WTC11 (cell line): Measurements from ENCODE around the gene OGDH. TPM values are rescaled to one million over a fixed set of nuclear protein-coding genes. Genes with fewer than 3 reads are reported as not detected.
"Not testable (repeated sequence)": the region's sequence is repeated elsewhere in the genome, so short reads cannot be mapped to it uniquely, and the experiment has no call there.

Source experiments
- ATAC-seq: fragments of 200-7000 bp; cut with Tn5 transposase; 2 replicates; pipeline ENCODE4 v1.10.0; 2021; ENCODE audit warnings: mild to moderate bottlenecking, moderate library complexity
- CTCF ChIA-PET: fragments of 300-600 bp; sonication (Branson Sonifier 250); formaldehyde crosslinking; loops from one replicate; lab custom pipeline; 2021; ENCODE audit warnings: antibody characterized with exemption; lab: Charles Lee
- POLR2A ChIA-PET: fragments of 350-600 bp; sonication (Branson Sonifier 250); formaldehyde crosslinking; loops from one replicate; lab custom pipeline; 2021; ENCODE audit warnings: antibody characterized with exemption; lab: Charles Lee
- DNase-seq: peaks from one replicate; pipeline ENCODE4 v3.0.0; 2021; ENCODE audit warnings: low spot score
- H3K27ac Mint-ChIP-seq: 2 replicates; pipeline ENCODE4 v1.8.0; 2021; ENCODE audit warnings: mixed read lengths
- H3K27me3 Mint-ChIP-seq: 2 replicates; pipeline ENCODE4 v1.8.0; 2021; ENCODE audit warnings: low read depth, mild to moderate bottlenecking, moderate library complexity, mixed read lengths
- H3K36me3 Mint-ChIP-seq: 2 replicates; pipeline ENCODE4 v1.8.0; 2021; ENCODE audit warnings: mixed read lengths
- H3K4me1 Mint-ChIP-seq: 2 replicates; pipeline ENCODE4 v1.8.0; 2022; ENCODE audit warnings: mixed read lengths
- H3K4me3 Mint-ChIP-seq: 2 replicates; pipeline ENCODE4 v1.8.0; 2021; ENCODE audit warnings: mild to moderate bottlenecking, moderate library complexity, mixed read lengths
- H3K9me3 Mint-ChIP-seq: 2 replicates; pipeline ENCODE4 v1.8.0; 2021; ENCODE audit warnings: mixed read lengths
- CDX4 ChIP-seq: fragments of 250-450 bp; sonication (Bioruptor Pico); IDR thresholded peaks from 2 replicates; pipeline ENCODE4 v1.9.0; 2021; ENCODE audit warnings: moderate library complexity, mild to moderate bottlenecking, inconsistent platforms, borderline replicate concordance
- ELF4 ChIP-seq: sonication (generic); formaldehyde crosslinking; IDR thresholded peaks from 2 replicates; pipeline ENCODE4 v1.8.1; 2022; ENCODE audit warnings: low read depth, mild to moderate bottlenecking, moderate library complexity, missing genetic modification reagents
- ESRRA ChIP-seq: sonication (generic); formaldehyde crosslinking; IDR thresholded peaks from 2 replicates; pipeline ENCODE4 v1.8.1; 2022; ENCODE audit warnings: mild to moderate bottlenecking, missing genetic modification reagents, borderline replicate concordance
- ETV6 ChIP-seq: sonication (generic); formaldehyde crosslinking; IDR thresholded peaks from 2 replicates; pipeline ENCODE4 v1.8.1; 2022; ENCODE audit warnings: mild to moderate bottlenecking, missing genetic modification reagents
- GABPB1 ChIP-seq: sonication (generic); formaldehyde crosslinking; IDR thresholded peaks from 2 replicates; pipeline ENCODE4 v1.8.1; 2023; ENCODE audit warnings: mild to moderate bottlenecking, missing genetic modification reagents
- IRF1 ChIP-seq: sonication (generic); formaldehyde crosslinking; IDR thresholded peaks from 2 replicates; pipeline ENCODE4 v1.8.0; 2023; ENCODE audit warnings: missing genetic modification reagents
- JUN ChIP-seq: sonication (generic); formaldehyde crosslinking; IDR thresholded peaks from 2 replicates; pipeline ENCODE4 v1.8.0; 2023; ENCODE audit warnings: mild to moderate bottlenecking, missing genetic modification reagents
- MYBL2 ChIP-seq: sonication (generic); formaldehyde crosslinking; IDR thresholded peaks from 2 replicates; pipeline ENCODE4 v1.8.1; 2023; ENCODE audit warnings: mild to moderate bottlenecking, moderate library complexity, missing genetic modification reagents
- NFYB ChIP-seq: sonication (generic); formaldehyde crosslinking; conservative IDR thresholded peaks from 2 replicates; pipeline ENCODE4 v1.8.0; 2022; ENCODE audit warnings: low read depth, missing genetic modification reagents
- NR2C2 ChIP-seq: sonication (generic); formaldehyde crosslinking; IDR thresholded peaks from 2 replicates; pipeline ENCODE4 v1.8.0; 2022; ENCODE audit warnings: mild to moderate bottlenecking, missing genetic modification reagents
- TEAD4 ChIP-seq: sonication (generic); formaldehyde crosslinking; IDR thresholded peaks from 2 replicates; pipeline ENCODE4 v1.8.0; 2022; ENCODE audit warnings: mild to moderate bottlenecking, missing genetic modification reagents
- ZNF121 ChIP-seq: sonication (generic); formaldehyde crosslinking; IDR thresholded peaks from 2 replicates; pipeline ENCODE4 v1.8.0; 2023; ENCODE audit warnings: missing genetic modification reagents
- ZNF263 ChIP-seq: sonication (generic); formaldehyde crosslinking; IDR thresholded peaks from 2 replicates; pipeline ENCODE4 v1.8.1; 2022; ENCODE audit warnings: low read depth, mild to moderate bottlenecking, moderate library complexity, missing genetic modification reagents
- ZNF317 ChIP-seq: sonication (generic); formaldehyde crosslinking; IDR thresholded peaks from 2 replicates; pipeline ENCODE4 v1.8.1; 2023; ENCODE audit warnings: low read depth, mild to moderate bottlenecking, moderate library complexity, missing genetic modification reagents, borderline replicate concordance
- ZNF416 ChIP-seq: fragments of 250-450 bp; sonication (Bioruptor Pico); IDR thresholded peaks from 2 replicates; pipeline ENCODE4 v1.9.0; 2021; ENCODE audit warnings: mild to moderate bottlenecking, inconsistent platforms
- ZNF423 ChIP-seq: fragments of 250-450 bp; sonication (Bioruptor Pico); IDR thresholded peaks from 2 replicates; pipeline ENCODE4 v2.1.2; 2022; ENCODE audit warnings: mild to moderate bottlenecking, moderate library complexity
- total RNA-seq: library from RNA; stranded (reverse); gene quantifications from 3 replicates; pipeline ENCODE4 v1.2.3, GENCODE V29; 2021
- TF ChIP-seq, protein P1 (sequence below): sonication (generic); formaldehyde crosslinking; IDR thresholded peaks from 2 replicates; pipeline ENCODE4 v1.8.1; 2023; ENCODE audit warnings: mild to moderate bottlenecking, missing genetic modification reagents, borderline replicate concordance

OGDH gene
- total RNA-seq, 1 experiment from 2014 or later, result 79.6 TPM

DNA sequence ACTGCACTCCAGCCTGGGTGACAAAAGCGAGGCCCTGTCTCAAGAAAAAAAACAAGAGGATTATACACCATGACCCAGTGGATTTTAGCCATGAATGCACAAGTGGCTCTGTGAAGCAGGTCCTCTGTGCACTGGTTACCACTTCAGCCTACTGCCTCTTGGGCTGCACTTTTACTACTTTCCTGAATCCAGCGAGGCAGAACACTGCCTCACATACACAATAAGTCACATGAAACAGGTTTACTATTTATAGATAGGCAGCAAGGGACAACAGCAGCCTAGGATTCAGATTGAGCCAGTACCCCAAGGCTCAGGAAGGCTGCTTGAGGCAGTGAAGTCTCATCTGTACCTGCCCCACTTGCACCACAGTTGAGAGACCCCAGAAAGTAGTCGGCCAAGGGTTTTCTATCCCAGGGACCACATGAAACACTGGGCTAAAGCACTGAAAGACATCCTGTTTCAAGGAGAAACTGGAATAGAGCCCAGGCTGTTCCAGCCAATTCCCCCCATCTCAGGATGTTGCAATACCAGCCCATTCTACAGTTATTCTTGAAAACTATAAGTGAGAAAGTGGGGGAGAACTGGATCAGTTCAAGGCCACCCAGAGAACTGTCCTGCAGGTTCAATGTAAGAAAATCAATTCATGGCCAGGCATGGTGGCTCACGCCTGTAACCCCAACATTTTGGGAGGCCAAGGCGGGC lies 10.3 kb upstream of the OGDH start (continued):
- TF ChIP-seq, protein P1, sequence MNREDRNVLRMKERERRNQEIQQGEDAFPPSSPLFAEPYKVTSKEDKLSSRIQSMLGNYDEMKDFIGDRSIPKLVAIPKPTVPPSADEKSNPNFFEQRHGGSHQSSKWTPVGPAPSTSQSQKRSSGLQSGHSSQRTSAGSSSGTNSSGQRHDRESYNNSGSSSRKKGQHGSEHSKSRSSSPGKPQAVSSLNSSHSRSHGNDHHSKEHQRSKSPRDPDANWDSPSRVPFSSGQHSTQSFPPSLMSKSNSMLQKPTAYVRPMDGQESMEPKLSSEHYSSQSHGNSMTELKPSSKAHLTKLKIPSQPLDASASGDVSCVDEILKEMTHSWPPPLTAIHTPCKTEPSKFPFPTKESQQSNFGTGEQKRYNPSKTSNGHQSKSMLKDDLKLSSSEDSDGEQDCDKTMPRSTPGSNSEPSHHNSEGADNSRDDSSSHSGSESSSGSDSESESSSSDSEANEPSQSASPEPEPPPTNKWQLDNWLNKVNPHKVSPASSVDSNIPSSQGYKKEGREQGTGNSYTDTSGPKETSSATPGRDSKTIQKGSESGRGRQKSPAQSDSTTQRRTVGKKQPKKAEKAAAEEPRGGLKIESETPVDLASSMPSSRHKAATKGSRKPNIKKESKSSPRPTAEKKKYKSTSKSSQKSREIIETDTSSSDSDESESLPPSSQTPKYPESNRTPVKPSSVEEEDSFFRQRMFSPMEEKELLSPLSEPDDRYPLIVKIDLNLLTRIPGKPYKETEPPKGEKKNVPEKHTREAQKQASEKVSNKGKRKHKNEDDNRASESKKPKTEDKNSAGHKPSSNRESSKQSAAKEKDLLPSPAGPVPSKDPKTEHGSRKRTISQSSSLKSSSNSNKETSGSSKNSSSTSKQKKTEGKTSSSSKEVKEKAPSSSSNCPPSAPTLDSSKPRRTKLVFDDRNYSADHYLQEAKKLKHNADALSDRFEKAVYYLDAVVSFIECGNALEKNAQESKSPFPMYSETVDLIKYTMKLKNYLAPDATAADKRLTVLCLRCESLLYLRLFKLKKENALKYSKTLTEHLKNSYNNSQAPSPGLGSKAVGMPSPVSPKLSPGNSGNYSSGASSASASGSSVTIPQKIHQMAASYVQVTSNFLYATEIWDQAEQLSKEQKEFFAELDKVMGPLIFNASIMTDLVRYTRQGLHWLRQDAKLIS (CRISPR knock-in tag), result no peak
- TF ChIP-seq ETV6 (CRISPR knock-in tag) (no peak), IRF1 (CRISPR knock-in tag) (no peak), NR2C2 (CRISPR knock-in tag) (no peak), ZNF317 (CRISPR knock-in tag) (no peak), NFYB (no peak), JUN (CRISPR knock-in tag) (no peak)

- H3K36me3 Mint-ChIP-seq, H3K9me3 Mint-ChIP-seq, H3K4me1 Mint-ChIP-seq, H3K27ac Mint-ChIP-seq, DNase-seq, POLR2A ChIA-PET, CTCF ChIA-PET, ATAC-seq, H3K4me3 Mint-ChIP-seq: not testable (repeated sequence)
- peaks cover 16% of the 10 kb centered on the region for H3K27me3 Mint-ChIP-seq
- TF ChIP-seq ZNF121, result peak; percentile 51; the same call in 1 of the 2 replicates
Measured at GRCh38 chr7:44597181-44597580, 9.2 kb upstream of the OGDH start.

DNA sequence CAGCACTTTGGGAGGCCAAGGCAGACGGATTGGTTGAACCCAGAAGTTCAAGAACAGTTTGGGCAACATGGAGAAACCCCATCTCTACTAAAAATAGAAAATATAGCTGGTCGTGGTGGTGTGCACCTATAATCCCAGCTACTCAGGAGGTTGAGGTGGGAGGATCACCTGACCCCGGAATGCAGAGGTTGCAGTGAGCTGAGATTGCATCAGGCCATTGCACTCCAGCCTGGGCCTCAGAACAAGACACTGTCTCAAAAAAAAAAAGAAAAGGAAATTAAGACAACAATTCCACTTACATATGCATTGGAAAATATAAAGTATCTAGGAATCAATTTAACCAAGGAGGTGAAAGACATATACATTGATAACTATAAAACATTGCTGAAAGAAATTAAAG lies 7.2 kb upstream of the OGDH start:
- TF ChIP-seq ZNF263 (CRISPR knock-in tag) (no peak), GABPB1 (peak; percentile 70)
- Mint-ChIP-seq H3K27ac (no peak overlapping the region), H3K4me3 (no peak overlapping the region), H3K27me3 (peaks cover 9% of the 10 kb centered on the region), H3K4me1 (no peaks in the 10 kb centered on the region), H3K9me3 (no peaks in the 10 kb centered on the region), H3K36me3 (no peaks in the 10 kb centered on the region)
- POLR2A ChIA-PET, result no interaction called here
- CTCF ChIA-PET, result no interaction called here
- ATAC-seq (no peak), DNase-seq (no peak)

- Mint-ChIP-seq H3K4me1 (peaks cover 3% of the 10 kb centered on the region), H3K36me3 (no peaks in the 10 kb centered on the region), H3K9me3 (no peaks in the 10 kb centered on the region), H3K4me3 (no peak overlapping the region), H3K27me3 (peaks cover 9% of the 10 kb centered on the region), H3K27ac (no peak overlapping the region)
- ATAC-seq, result no peak
- CTCF ChIA-PET, result no interaction called here
- POLR2A ChIA-PET, result no interaction called here
- DNase-seq, result no peak
- TF ChIP-seq TEAD4 (CRISPR knock-in tag) (no peak), IRF1 (CRISPR knock-in tag) (no peak), ZNF416 (CRISPR knock-in tag) (no peak), CDX4 (CRISPR knock-in tag) (no peak), MYBL2 (CRISPR knock-in tag) (no peak), ESRRA (CRISPR knock-in tag) (no peak), ELF4 (CRISPR knock-in tag) (no peak), ZNF423 (CRISPR knock-in tag) (no peak)
- TF ChIP-seq, protein P1 (CRISPR knock-in tag), result no peak
Measured at GRCh38 chr7:44602576-44602910, 3.9 kb upstream of the OGDH start.
